KOPT-K1 (cell line): ENCODE measurements around the gene SLC1A5.

Experiments used
- H3K27ac ChIP-seq: fragments of 200-600 bp; sonication (generic); 2 replicates; pipeline ENCODE4 v1.5.1; 2016; ENCODE audit warnings: antibody characterized with exemption, mild to moderate bottlenecking, low read depth, low read length; ENCODE audit not compliant: poor library complexity, severe bottlenecking
- H3K36me3 ChIP-seq: fragments of 200-600 bp; sonication (generic); 2 replicates; pipeline ENCODE4 v1.5.1; 2017; ENCODE audit warnings: antibody characterized with exemption, mild to moderate bottlenecking, low read length, moderate library complexity; ENCODE audit not compliant: insufficient read depth
- H3K9me3 ChIP-seq: fragments of 200-600 bp; sonication (generic); 2 replicates; pipeline ENCODE4 v1.5.1; 2017; ENCODE audit warnings: antibody characterized with exemption, low read length, mild to moderate bottlenecking; ENCODE audit not compliant: insufficient read depth, poor library complexity, severe bottlenecking

SLC1A5 gene

GRCh38 chr19:46745521-46746280, 42.7 kb downstream of the SLC1A5 start, which contains the start of gene FKRP:
TSS of gene FKRP (plus strand) at chr19:46746057. CDS start at chr19:46755451, 9,394 bp downstream.
- peaks cover 48% of the 10 kb centered on the region for H3K36me3 ChIP-seq
- H3K27ac ChIP-seq: peak within 1 kb of the TSS; percentile 89
- no peaks in the 10 kb centered on the region for H3K9me3 ChIP-seq

- H3K36me3 ChIP-seq: peaks cover 48% of the 10 kb centered on the region
- peak overlapping the region; percentile 89 for H3K27ac ChIP-seq
Observed at GRCh38 chr19:46745030-46745429, 43.4 kb downstream of the SLC1A5 start.

GRCh38 chr19:46744005-46744691, 44.2 kb downstream of the SLC1A5 start:
- H3K9me3 ChIP-seq: no peaks in the 10 kb centered on the region
- H3K27ac ChIP-seq: no peak overlapping the region
- H3K36me3 ChIP-seq: peaks cover 52% of the 10 kb centered on the region

More at GRCh38 chr19:46745030-46745429, 43.4 kb downstream of the SLC1A5 start:
- H3K9me3 ChIP-seq: no peaks in the 10 kb centered on the region

GRCh38 chr19:46742926-46743480, 45.4 kb downstream of the SLC1A5 start:
- no peaks in the 10 kb centered on the region for H3K9me3 ChIP-seq
- H3K27ac ChIP-seq: no peak overlapping the region
- peaks cover 56% of the 10 kb centered on the region for H3K36me3 ChIP-seq

- Histone ChIP-seq H3K36me3 (peaks cover 72% of the 10 kb centered on the region), H3K27ac (no peak overlapping the region), H3K9me3 (no peaks in the 10 kb centered on the region)
Observed at GRCh38 chr19:46741447-46741846, 46.9 kb downstream of the SLC1A5 start.

GRCh38 chr19:46739290-46739771, 49.1 kb downstream of the SLC1A5 start:
- H3K36me3 ChIP-seq: peaks cover 92% of the 10 kb centered on the region
- no peaks in the 10 kb centered on the region for H3K9me3 ChIP-seq
- no peak overlapping the region for H3K27ac ChIP-seq

- Histone ChIP-seq H3K9me3 (no peaks in the 10 kb centered on the region), H3K36me3 (peaks cover 97% of the 10 kb centered on the region), H3K27ac (no peak overlapping the region)
Observed at GRCh38 chr19:46737761-46738171, 50.6 kb downstream of the SLC1A5 start.

GRCh38 chr19:46737298-46737654, 51.1 kb downstream of the SLC1A5 start:
- no peaks in the 10 kb centered on the region for H3K9me3 ChIP-seq
- no peak overlapping the region for H3K27ac ChIP-seq
- peaks cover 97% of the 10 kb centered on the region for H3K36me3 ChIP-seq

GRCh38 chr19:46736531-46737297, 51.7 kb downstream of the SLC1A5 start:
- Histone ChIP-seq H3K27ac (no peak overlapping the region), H3K36me3 (peaks cover 97% of the 10 kb centered on the region)

GRCh38 chr19:46733690-46734292, 54.6 kb downstream of the SLC1A5 start:
- H3K9me3 ChIP-seq: no peaks in the 10 kb centered on the region
- peaks cover 99% of the 10 kb centered on the region for H3K36me3 ChIP-seq
- H3K27ac ChIP-seq: no peak overlapping the region

More at GRCh38 chr19:46736531-46737297, 51.7 kb downstream of the SLC1A5 start:
- no peaks in the 10 kb centered on the region for H3K9me3 ChIP-seq

- Histone ChIP-seq H3K27ac (no peak overlapping the region), H3K9me3 (no peaks in the 10 kb centered on the region), H3K36me3 (peaks cover 99% of the 10 kb centered on the region)
Observed at GRCh38 chr19:46732966-46733689, 55.3 kb downstream of the SLC1A5 start.

GRCh38 chr19:46732172-46732938, 56.0 kb downstream of the SLC1A5 start:
- Histone ChIP-seq H3K27ac (no peak overlapping the region), H3K9me3 (no peaks in the 10 kb centered on the region), H3K36me3 (peaks cover 99% of the 10 kb centered on the region)

- Histone ChIP-seq H3K27ac (no peak overlapping the region), H3K9me3 (no peaks in the 10 kb centered on the region), H3K36me3 (peaks cover 99% of the 10 kb centered on the region)
Observed at GRCh38 chr19:46731584-46731983, 56.8 kb downstream of the SLC1A5 start.
